ENCODE results near the gene ARHGAP31. TPM values are rescaled to one million over a fixed set of nuclear protein-coding genes. Genes with fewer than 3 reads are reported as not detected.

The ARHGAP31 gene
- total RNA-seq, 1 donor from 2014 or later, result 48.1 TPM

- Histone ChIP-seq H3K79me2 (ENCODE audit: insufficient read depth, low read length) (no peaks in the 10 kb centered on the region), H3K4me1 (ENCODE audit: insufficient read depth, low read length) (no peaks in the 10 kb centered on the region), H3K9me3 (ENCODE audit: insufficient read depth, low read depth, low read length) (no peaks in the 10 kb centered on the region), H4K20me1 (ENCODE audit: insufficient read depth, low read length) (peaks cover 9% of the 10 kb centered on the region), H3K9ac (ENCODE audit: low read length) (no peak overlapping the region), H3K27ac (ENCODE audit: low read depth, low read length) (no peak overlapping the region), H2AFZ (ENCODE audit: low read depth, low read length) (no peak overlapping the region), H3K27me3 (ENCODE audit: insufficient read depth, low read length) (no peaks in the 10 kb centered on the region), H3K36me3 (ENCODE audit: insufficient read depth, low read length) (peaks cover 48% of the 10 kb centered on the region), H3K4me2 (ENCODE audit: low read length) (no peak overlapping the region), H3K4me3 (ENCODE audit: insufficient read depth, low read depth, low read length) (no peak overlapping the region)
- H3K4me1 Mint-ChIP-seq (ENCODE audit: low read depth, unreplicated experiment), result peaks cover 9% of the 10 kb centered on the region
- TF ChIP-seq EZH2 (IDR thresholded peaks at IDR 0.05; ENCODE audit: insufficient read depth, low read length) (no peak), CTCF (IDR thresholded peaks at IDR 0.05; ENCODE audit: insufficient read depth, low read depth, low read length) (no peak)
- H3K27ac Mint-ChIP-seq (ENCODE audit: unreplicated experiment), result no peak overlapping the region
- H3K9me3 Mint-ChIP-seq (ENCODE audit: unreplicated experiment), result no peaks in the 10 kb centered on the region
- H3K27me3 Mint-ChIP-seq (ENCODE audit: low read depth, unreplicated experiment), result no peaks in the 10 kb centered on the region
- DNase-seq (ENCODE audit: low read depth), result no peak
- no peak for FAIRE-seq
- peaks cover 31% of the 10 kb centered on the region for H3K36me3 Mint-ChIP-seq (ENCODE audit: low read depth, unreplicated experiment)
- H3K4me3 Mint-ChIP-seq (ENCODE audit: unreplicated experiment), result no peak overlapping the region
Observed at GRCh38 chr3:119402791-119403190, 108.6 kb downstream of the ARHGAP31 start.

- H3K27me3 Mint-ChIP-seq (ENCODE audit: low read depth, unreplicated experiment), result no peaks in the 10 kb centered on the region
- no peaks in the 10 kb centered on the region for H3K9me3 Mint-ChIP-seq (ENCODE audit: unreplicated experiment)
- peaks cover 10% of the 10 kb centered on the region for H4K20me1 ChIP-seq (ENCODE audit: insufficient read depth, low read length)
- H3K4me1 ChIP-seq (ENCODE audit: insufficient read depth, low read length), result no peaks in the 10 kb centered on the region
- no peak overlapping the region for H3K4me2 ChIP-seq (ENCODE audit: low read length)
- H3K36me3 ChIP-seq (ENCODE audit: insufficient read depth, low read length), result peaks cover 51% of the 10 kb centered on the region
- DNase-seq (ENCODE audit: low read depth) (no peak), FAIRE-seq (no peak)
- no peak overlapping the region for H3K27ac Mint-ChIP-seq (ENCODE audit: unreplicated experiment)
- no peak overlapping the region for H3K9ac ChIP-seq (ENCODE audit: low read length)
- no peak overlapping the region for H3K27ac ChIP-seq (ENCODE audit: low read depth, low read length)
- H3K79me2 ChIP-seq (ENCODE audit: insufficient read depth, low read length), result no peaks in the 10 kb centered on the region
- H3K4me3 Mint-ChIP-seq (ENCODE audit: unreplicated experiment), result no peak overlapping the region
- H3K9me3 ChIP-seq (ENCODE audit: insufficient read depth, low read depth, low read length), result no peaks in the 10 kb centered on the region
- H3K36me3 Mint-ChIP-seq (ENCODE audit: low read depth, unreplicated experiment), result peaks cover 31% of the 10 kb centered on the region
- H3K4me3 ChIP-seq (ENCODE audit: insufficient read depth, low read depth, low read length), result no peak overlapping the region
- H3K4me1 Mint-ChIP-seq (ENCODE audit: low read depth, unreplicated experiment), result peaks cover 9% of the 10 kb centered on the region
- no peaks in the 10 kb centered on the region for H3K27me3 ChIP-seq (ENCODE audit: insufficient read depth, low read length)
- no peak overlapping the region for H2AFZ ChIP-seq (ENCODE audit: low read depth, low read length)
- TF ChIP-seq EZH2 (IDR thresholded peaks at IDR 0.05; ENCODE audit: insufficient read depth, low read length) (no peak), CTCF (IDR thresholded peaks at IDR 0.05; ENCODE audit: insufficient read depth, low read depth, low read length) (no peak)
Observed at GRCh38 chr3:119403201-119403600, 109.0 kb downstream of the ARHGAP31 start.

GRCh38 chr3:119405315-119405714 is 111.1 kb downstream of the ARHGAP31 start:
- H3K9me3 ChIP-seq (ENCODE audit: insufficient read depth, low read depth, low read length), result no peaks in the 10 kb centered on the region
- H3K4me2 ChIP-seq (ENCODE audit: low read length), result no peak overlapping the region
- no peak overlapping the region for H3K27ac ChIP-seq (ENCODE audit: low read depth, low read length)
- TF ChIP-seq CTCF (IDR thresholded peaks at IDR 0.05; ENCODE audit: insufficient read depth, low read depth, low read length) (no peak), EZH2 (IDR thresholded peaks at IDR 0.05; ENCODE audit: insufficient read depth, low read length) (no peak)
- H2AFZ ChIP-seq (ENCODE audit: low read depth, low read length), result no peak overlapping the region
- peaks cover 49% of the 10 kb centered on the region for H3K36me3 ChIP-seq (ENCODE audit: insufficient read depth, low read length)
- no peaks in the 10 kb centered on the region for H3K27me3 Mint-ChIP-seq (ENCODE audit: low read depth, unreplicated experiment)
- H3K27me3 ChIP-seq (ENCODE audit: insufficient read depth, low read length), result no peaks in the 10 kb centered on the region
- peaks cover 42% of the 10 kb centered on the region for H3K36me3 Mint-ChIP-seq (ENCODE audit: low read depth, unreplicated experiment)
- H3K4me1 ChIP-seq (ENCODE audit: insufficient read depth, low read length), result no peaks in the 10 kb centered on the region
- no peaks in the 10 kb centered on the region for H3K9me3 Mint-ChIP-seq (ENCODE audit: unreplicated experiment)
- peaks cover 18% of the 10 kb centered on the region for H3K4me1 Mint-ChIP-seq (ENCODE audit: low read depth, unreplicated experiment)
- peaks cover 22% of the 10 kb centered on the region for H4K20me1 ChIP-seq (ENCODE audit: insufficient read depth, low read length)
- no peak overlapping the region for H3K27ac Mint-ChIP-seq (ENCODE audit: unreplicated experiment)
- DNase-seq (ENCODE audit: low read depth), result no peak
- FAIRE-seq, result no peak
- no peak overlapping the region for H3K4me3 Mint-ChIP-seq (ENCODE audit: unreplicated experiment)
- no peaks in the 10 kb centered on the region for H3K79me2 ChIP-seq (ENCODE audit: insufficient read depth, low read length)
- no peak overlapping the region for H3K4me3 ChIP-seq (ENCODE audit: insufficient read depth, low read depth, low read length)
- no peak overlapping the region for H3K9ac ChIP-seq (ENCODE audit: low read length)
